Large intestine (tissue), 3 donors: ENCODE results near the gene MERTK. TPM values are rescaled to one million over a fixed set of nuclear protein-coding genes. Genes with fewer than 3 reads are reported as not detected.

ENCODE experiments used
- DNase-seq, 2 donors: peaks; one replicate each; pipeline versions ENCODE4 v3.0.0 to v3.0.0-alpha.2; 2013
- H3K27ac ChIP-seq: one replicate; pipeline ENCODE4 v1.5.1; 2013; ENCODE audit warnings: low read length
- H3K27me3 ChIP-seq: 2 replicates; pipeline ENCODE4 v1.6.1; 2013; ENCODE audit warnings: low read length; ENCODE audit not compliant: control insufficient read depth, insufficient read depth
- H3K36me3 ChIP-seq: 2 replicates; pipeline ENCODE4 v1.6.1; 2013; ENCODE audit warnings: low read length; ENCODE audit not compliant: control insufficient read depth, insufficient read depth
- H3K4me1 ChIP-seq: one replicate; pipeline ENCODE4 v1.6.1; 2013; ENCODE audit warnings: low read length; ENCODE audit not compliant: control insufficient read depth, insufficient read depth
- H3K4me3 ChIP-seq: one replicate; pipeline ENCODE4 v1.5.1; 2013; ENCODE audit warnings: low read length
- H3K9me3 ChIP-seq: one replicate; pipeline ENCODE4 v1.6.1; 2013; ENCODE audit warnings: mild to moderate bottlenecking, low read depth, low read length, moderate library complexity; ENCODE audit not compliant: control insufficient read depth
- WGBS: methylation state at CpG from one replicate; pipeline ENCODE4 v1.1.5; 2013; ENCODE audit warnings: low lambda C conversion rate; ENCODE audit not compliant: insufficient coverage; 5-methylcytosine and 5-hydroxymethylcytosine counted together
- polyA plus RNA-seq: library from polyadenylated mRNA; unstranded; fragments of 120-200 nt; gene quantifications from one replicate; pipeline ENCODE4 v1.2.1, GENCODE V29; 2013

Gene MERTK
- polyA plus RNA-seq, 1 donor: 8.7 TPM

DNA sequence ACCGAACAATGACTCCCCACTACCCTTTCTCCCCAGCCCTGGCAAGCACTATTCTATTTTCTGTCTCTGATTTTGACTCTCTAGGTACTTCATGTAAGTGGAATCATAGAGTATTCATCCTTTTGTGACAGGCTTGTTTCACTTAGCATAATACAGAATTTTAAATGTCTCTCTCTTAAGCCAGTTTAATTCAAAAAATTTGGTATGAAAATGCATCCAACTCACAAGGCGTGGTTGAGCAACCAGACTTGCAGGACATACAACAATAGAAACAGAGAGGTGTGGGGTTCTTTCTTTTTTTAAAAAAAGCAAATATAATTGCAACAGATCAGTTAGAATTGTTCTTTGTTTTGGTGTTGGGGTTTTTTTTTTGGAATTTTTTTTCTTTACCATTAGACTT is 109.1 kb downstream of the MERTK start:
- peaks cover 15% of the 10 kb centered on the region for H3K36me3 ChIP-seq
- H3K9me3 ChIP-seq: no peaks in the 10 kb centered on the region
- H3K4me3 ChIP-seq: no peak overlapping the region
- WGBS: no CpG with 5 or more reads among the region's 2 CpGs
- no peak overlapping the region for H3K27ac ChIP-seq
- DNase-seq: no peak
- no peaks in the 10 kb centered on the region for H3K27me3 ChIP-seq
- peaks cover 11% of the 10 kb centered on the region for H3K4me1 ChIP-seq

DNA sequence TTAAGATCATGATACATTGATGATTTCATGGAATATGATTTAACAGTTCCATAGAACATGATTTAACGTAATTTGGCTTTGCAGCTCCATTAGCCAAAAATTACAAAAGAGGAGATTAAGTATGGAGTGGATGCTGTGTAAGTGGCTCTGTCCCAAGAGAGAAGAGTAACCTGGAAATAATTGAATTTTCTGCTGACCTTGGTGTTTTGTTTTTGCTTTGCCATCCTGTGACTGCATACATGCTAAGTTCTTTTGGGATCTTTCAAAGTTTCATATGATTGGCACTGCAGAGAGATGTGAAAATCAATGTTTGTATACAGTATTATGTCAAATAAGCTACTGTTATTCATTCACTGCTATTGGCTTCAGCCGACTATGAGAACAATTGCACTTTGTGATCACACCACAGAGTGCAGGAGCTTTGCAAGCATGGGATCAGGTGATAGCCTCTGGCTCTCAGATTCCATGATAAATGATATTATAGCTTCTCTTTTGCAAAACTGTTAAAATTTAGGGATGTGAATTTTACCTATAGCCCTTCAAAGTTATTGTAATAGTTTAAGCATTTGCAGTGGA is 110.6 kb downstream of the MERTK start:
- no CpG with 5 or more reads among the region's 2 CpGs for WGBS
- no peaks in the 10 kb centered on the region for H3K27me3 ChIP-seq
- H3K9me3 ChIP-seq: no peaks in the 10 kb centered on the region
- H3K27ac ChIP-seq: no peak overlapping the region
- H3K36me3 ChIP-seq: peaks cover 12% of the 10 kb centered on the region
- no peak for DNase-seq
- no peak overlapping the region for H3K4me3 ChIP-seq
- H3K4me1 ChIP-seq: peaks cover 11% of the 10 kb centered on the region

DNA sequence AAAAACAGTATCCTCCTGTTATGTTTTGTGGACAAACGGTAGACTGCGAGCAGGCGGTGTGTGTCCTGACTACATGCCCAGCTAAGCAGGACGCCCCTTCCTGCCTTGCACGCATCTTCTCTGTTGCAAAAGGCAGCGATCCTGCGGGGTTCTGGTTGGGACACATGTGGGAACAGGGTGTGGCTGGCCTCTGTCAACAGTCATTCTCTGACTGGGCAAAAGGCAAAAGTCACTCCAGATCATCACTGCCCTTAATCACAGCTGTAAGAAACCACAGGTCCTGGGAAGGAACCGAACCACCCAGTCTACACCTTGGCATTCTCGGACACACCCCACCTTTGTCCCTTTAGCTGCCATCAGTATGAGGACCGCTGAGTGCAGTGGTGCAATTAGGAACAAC is 112.3 kb downstream of the MERTK start:
- whole genome bisulfite sequencing: 80% methylated on average over 1 of the region's 10 CpGs
- Histone ChIP-seq H3K36me3 (peaks cover 10% of the 10 kb centered on the region), H3K4me3 (no peak overlapping the region), H3K9me3 (no peaks in the 10 kb centered on the region), H3K27ac (peak overlapping the region; percentile 55), H3K27me3 (no peaks in the 10 kb centered on the region), H3K4me1 (peaks cover 11% of the 10 kb centered on the region)
- peak; percentile 71 to 88 for DNase-seq

DNA sequence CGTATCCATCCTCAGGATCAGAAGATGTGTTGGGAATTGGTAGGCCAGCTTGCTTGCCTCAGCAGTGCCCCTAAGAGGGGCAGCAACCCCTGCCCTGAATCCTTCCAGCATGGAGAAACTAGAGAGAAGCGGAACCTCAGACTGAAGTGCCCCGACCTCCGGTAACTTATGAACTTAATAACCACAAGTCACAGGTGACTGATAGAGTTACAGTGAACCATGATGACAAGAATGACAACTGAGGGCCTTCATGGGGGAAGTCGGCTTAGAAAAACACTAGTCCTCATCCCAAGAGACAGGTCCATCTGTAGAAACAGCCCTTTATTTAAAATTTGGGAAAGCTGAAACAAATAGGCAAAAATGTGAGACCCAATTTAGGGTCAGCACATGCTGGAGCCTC is 114.1 kb downstream of the MERTK start:
- no CpG with 5 or more reads among the region's 5 CpGs for WGBS
- no peak for DNase-seq
- Histone ChIP-seq H3K4me3 (no peak overlapping the region), H3K27me3 (no peaks in the 10 kb centered on the region), H3K9me3 (no peaks in the 10 kb centered on the region), H3K36me3 (peaks cover 10% of the 10 kb centered on the region), H3K4me1 (peaks cover 11% of the 10 kb centered on the region), H3K27ac (no peak overlapping the region)

DNA sequence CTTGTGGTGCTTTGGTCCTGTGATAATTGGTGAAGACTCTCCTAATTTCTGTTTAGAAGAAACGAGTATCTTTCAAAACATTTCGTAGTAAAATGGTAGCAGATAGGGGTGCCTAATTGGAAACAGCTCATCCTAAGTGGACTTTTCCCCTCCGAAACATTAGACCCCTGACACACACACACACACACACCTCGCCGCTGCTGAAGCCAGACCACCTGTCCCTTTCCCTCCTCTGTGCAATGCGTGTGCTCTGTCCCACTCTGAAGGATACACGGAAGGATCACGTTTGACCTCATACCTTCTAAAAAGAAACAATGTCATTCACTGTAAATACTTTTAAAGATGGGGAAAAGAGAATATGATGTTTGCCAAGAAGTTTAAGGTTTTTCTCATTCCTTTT is 120.4 kb downstream of the MERTK start:
- H3K27ac ChIP-seq: peak overlapping the region; percentile 81
- H3K36me3 ChIP-seq: peaks cover 10% of the 10 kb centered on the region
- no peaks in the 10 kb centered on the region for H3K9me3 ChIP-seq
- DNase-seq: no peak
- H3K4me1 ChIP-seq: peaks cover 31% of the 10 kb centered on the region
- no peaks in the 10 kb centered on the region for H3K27me3 ChIP-seq
- WGBS: 100% methylated on average over 3 of the region's 8 CpGs
- no peak overlapping the region for H3K4me3 ChIP-seq

DNA sequence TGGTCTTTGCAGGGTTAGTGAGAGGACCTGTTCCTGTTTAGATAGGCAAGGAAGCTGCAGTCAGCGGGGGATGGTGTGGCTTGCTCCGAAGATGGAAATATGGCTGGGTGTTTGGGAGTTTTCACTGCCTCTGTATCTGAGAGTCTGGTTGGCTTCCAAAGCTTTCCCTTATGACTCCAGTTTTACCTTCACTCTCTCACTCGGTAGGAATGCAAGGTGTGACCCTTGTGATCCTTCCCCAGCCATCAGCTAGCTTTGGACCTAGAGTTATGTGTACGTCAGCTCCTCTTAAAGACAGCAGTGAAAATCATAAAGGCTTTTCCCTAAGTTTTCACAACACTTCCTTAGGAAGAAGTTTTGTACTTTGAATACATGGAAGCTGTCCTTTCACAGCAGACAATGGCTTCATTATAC is 121.2 kb downstream of the MERTK start:
- Histone ChIP-seq H3K27ac (peak overlapping the region; percentile 81), H3K27me3 (no peaks in the 10 kb centered on the region), H3K4me3 (no peak overlapping the region), H3K9me3 (no peaks in the 10 kb centered on the region), H3K4me1 (peaks cover 31% of the 10 kb centered on the region), H3K36me3 (peaks cover 10% of the 10 kb centered on the region)
- peak; percentile 88 to 95 for DNase-seq
- no CpG with 5 or more reads among the region's 4 CpGs for WGBS

DNA sequence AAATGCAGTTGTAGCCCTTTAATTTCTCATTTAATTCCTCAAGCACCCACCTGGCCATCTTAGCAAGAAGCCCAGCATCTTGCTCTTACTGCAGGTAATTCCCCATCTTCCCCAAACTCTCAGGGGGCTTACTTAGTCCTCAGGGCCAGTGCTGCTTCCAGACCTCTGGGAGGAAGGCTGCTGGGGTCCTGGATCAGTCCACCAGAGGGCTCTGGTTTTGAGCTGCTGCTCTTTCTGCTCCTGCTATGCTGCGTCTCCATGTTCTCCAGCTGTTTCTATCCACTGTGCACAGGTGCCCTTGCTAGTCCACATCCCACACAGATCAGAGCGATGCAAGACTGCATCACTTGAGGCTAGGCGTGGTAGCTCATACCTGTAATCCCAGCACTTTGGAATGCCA is 122.2 kb downstream of the MERTK start:
- DNase-seq: no peak
- Histone ChIP-seq H3K27ac (peak overlapping the region; percentile 81), H3K4me3 (no peak overlapping the region), H3K9me3 (no peaks in the 10 kb centered on the region), H3K36me3 (peaks cover 16% of the 10 kb centered on the region), H3K27me3 (no peaks in the 10 kb centered on the region), H3K4me1 (peaks cover 31% of the 10 kb centered on the region)
- WGBS: no CpG with 5 or more reads among the region's 3 CpGs

DNA sequence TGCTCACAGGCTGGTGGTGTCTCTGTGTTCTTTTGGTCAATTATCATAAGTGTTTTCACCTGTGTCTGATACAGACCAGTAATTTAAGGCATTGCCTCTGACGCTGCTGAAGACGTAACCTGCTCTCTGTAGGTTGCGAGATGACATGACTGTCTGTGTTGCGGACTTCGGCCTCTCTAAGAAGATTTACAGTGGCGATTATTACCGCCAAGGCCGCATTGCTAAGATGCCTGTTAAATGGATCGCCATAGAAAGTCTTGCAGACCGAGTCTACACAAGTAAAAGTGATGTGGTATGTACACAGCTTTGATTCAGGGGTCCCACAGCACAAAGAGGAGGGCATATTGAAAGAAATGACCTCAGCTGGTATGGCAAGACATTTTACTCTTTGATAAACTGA is 122.9 kb downstream of the MERTK start:
- no peak overlapping the region for H3K4me3 ChIP-seq
- peaks cover 16% of the 10 kb centered on the region for H3K36me3 ChIP-seq
- WGBS: 70% methylated on average over 2 of the region's 10 CpGs
- H3K9me3 ChIP-seq: no peaks in the 10 kb centered on the region
- H3K27ac ChIP-seq: peak overlapping the region; percentile 81
- no peaks in the 10 kb centered on the region for H3K27me3 ChIP-seq
- H3K4me1 ChIP-seq: peaks cover 31% of the 10 kb centered on the region
- peak; percentile 86 to 87 for DNase-seq

DNA sequence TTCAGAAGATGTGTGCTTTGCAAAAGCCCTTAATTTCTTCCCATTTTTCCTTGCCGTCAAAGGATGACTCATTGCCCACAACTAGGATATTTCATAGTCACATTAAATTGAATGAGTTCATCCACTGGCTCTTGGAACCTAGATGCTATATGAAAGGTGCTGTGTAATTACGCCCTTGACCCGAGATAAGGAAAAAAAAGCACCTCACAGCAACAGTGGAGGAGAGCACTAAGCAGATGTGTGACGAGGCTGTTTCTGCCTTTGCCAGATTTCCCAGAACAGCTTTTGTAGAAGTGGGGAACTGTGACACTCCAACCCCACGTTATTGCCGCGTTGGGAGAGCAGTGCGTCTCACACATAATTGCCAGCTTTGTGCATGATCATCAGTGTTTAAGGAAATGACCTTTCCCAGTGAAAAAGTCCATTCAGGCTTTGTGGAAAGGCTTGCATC is 123.4 kb downstream of the MERTK start:
- Histone ChIP-seq H3K27ac (peak overlapping the region; percentile 72), H3K9me3 (no peaks in the 10 kb centered on the region), H3K4me1 (peaks cover 31% of the 10 kb centered on the region), H3K4me3 (no peak overlapping the region), H3K27me3 (no peaks in the 10 kb centered on the region), H3K36me3 (peaks cover 16% of the 10 kb centered on the region)
- no CpG with 5 or more reads among the region's 8 CpGs for WGBS
- peak; percentile 42 to 72 for DNase-seq

DNA sequence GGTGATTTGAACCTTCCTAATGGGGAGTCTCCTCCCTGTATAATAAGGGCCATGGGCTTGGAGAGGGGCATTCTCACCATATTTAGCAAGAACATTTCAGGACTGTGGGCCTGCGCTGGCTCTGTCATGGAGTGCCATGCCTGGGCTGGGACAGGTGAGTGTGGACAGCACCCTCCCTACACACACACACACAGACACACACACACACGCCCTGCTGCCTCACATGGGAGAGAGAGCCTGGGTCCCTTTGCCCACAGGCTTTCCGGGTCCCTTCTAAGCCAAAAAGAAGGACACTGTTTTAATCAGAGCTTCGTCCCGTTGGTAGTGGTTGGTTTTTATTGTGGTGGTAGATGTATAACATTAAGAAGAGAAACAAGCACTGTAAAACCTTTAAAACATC is 125.3 kb downstream of the MERTK start:
- WGBS: no CpG with 5 or more reads among the region's 5 CpGs
- no peak overlapping the region for H3K27ac ChIP-seq
- no peaks in the 10 kb centered on the region for H3K27me3 ChIP-seq
- no peak overlapping the region for H3K4me3 ChIP-seq
- DNase-seq: no peak
- H3K9me3 ChIP-seq: no peaks in the 10 kb centered on the region
- H3K36me3 ChIP-seq: peaks cover 16% of the 10 kb centered on the region
- peaks cover 31% of the 10 kb centered on the region for H3K4me1 ChIP-seq

DNA sequence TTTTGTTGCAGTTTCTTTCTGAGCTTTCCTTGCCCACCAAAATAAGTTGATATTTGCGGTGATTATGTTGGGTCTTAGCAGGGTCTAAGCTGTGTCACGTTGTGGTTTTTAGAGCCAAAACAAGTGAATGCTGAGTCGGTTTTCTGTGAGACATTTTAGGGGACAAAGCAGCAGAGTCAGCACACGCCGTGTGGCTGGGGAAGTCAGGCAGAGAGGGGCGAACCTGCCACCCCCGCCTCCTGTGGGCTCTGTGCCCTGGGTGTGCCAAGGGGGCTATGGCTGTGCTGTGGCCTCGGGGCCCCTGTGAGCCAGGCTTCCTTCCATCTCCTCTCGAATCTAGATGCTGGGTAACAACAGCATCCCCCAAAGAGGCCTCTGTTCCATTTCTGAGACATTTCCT is 125.8 kb downstream of the MERTK start:
- H3K27me3 ChIP-seq: no peaks in the 10 kb centered on the region
- H3K9me3 ChIP-seq: no peaks in the 10 kb centered on the region
- no peak for DNase-seq
- peaks cover 28% of the 10 kb centered on the region for H3K4me1 ChIP-seq
- H3K27ac ChIP-seq: no peak overlapping the region
- H3K4me3 ChIP-seq: no peak overlapping the region
- no CpG with 5 or more reads among the region's 9 CpGs for WGBS
- H3K36me3 ChIP-seq: peaks cover 16% of the 10 kb centered on the region
